T-helper 9 cell (primary cell): Measurements from ENCODE around the gene TMEM59L.
"Not testable (repeated sequence)": the region's sequence is repeated elsewhere in the genome, so short reads cannot be mapped to it uniquely, and the experiment has no call there.

Experiments used
- DNase-seq: peaks from one replicate; pipeline ENCODE4 v3.0.0-alpha.2; 2020

TMEM59L gene

DNA sequence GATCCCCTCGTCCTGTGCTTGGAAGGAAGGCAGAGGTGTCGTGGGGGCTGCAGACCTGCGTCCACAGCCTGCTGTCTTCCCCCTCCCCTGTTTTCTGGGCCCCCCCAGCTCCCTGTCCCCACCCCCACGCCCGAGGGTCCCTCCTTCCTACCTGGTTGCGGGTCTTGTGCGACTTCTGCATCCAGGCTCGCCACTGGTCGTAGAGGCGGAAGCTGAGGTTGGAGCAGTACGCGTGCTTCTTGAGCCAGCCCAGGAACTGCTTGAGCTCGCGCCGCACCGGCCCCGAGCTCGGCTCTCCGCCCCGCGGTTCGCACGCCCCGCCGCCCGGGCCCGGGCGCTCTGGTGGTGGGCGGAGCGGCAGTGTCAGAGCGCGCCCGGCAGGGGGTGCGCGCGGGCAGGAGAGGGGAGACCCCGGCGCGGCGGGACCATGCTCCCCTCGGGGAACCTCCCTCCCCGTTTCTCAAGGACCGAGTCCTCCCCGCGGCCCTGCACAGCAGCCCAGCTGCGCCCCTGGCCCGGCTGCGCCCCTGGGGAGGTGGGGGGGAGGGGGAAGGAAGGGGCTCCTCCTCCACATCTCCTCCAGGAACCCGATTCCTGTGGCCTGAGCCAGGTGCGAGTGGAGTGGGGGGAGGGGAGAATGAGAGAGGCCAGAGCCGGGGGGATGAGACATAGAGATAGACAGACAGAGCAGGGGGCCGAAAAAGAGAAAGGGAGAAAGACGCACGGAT lies 18.4 kb upstream of the TMEM59L start:
- DNase-seq: peak; percentile 73

DNA sequence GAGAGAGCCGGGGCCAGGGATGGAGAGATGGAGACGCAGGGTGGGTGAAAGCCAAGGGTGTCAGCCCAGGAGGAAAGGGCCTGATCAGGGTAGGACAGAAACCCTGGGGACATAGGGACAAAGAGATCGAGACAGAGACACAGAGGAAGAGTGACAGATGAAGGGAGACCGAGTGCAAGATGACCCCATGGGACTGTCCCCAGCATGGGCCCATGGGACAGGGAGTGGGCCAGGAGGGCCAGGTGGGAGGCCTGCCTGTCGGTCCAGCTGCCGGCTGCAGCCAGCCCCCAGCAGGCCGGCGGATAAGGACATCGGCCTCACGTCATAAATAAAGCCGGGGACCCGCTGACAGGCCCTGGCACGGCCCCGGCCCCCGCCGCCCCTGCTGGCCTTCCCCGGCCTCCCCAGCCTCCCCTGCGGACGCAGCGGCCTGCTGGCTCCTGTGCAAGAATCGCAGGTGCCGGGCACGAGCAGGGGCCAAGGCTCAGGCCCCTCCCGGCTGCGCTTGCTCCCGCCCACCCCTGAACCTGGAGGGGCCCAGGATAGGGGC lies 17.8 kb upstream of the TMEM59L start:
- DNase-seq: no peak

DNA sequence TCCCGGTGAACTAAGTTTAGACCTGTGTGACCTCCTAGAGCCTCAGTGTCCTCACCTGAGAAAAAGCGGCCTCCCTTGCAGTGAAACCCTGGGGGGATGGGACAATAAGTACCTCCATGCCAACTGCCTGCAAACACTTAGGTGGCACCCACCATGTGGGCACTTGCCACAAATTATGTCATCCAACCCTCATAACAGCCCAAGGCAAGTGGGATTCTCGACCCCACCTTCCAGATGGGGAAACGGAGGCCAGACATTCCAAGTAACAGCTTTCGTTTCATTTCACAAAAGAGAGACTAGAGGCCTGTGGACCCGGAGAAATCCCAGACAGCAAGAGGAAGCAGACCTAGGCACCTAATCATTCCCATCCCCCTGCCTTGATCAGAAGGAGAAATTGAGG lies 17.2 kb upstream of the TMEM59L start:
- DNase-seq: no peak

DNA sequence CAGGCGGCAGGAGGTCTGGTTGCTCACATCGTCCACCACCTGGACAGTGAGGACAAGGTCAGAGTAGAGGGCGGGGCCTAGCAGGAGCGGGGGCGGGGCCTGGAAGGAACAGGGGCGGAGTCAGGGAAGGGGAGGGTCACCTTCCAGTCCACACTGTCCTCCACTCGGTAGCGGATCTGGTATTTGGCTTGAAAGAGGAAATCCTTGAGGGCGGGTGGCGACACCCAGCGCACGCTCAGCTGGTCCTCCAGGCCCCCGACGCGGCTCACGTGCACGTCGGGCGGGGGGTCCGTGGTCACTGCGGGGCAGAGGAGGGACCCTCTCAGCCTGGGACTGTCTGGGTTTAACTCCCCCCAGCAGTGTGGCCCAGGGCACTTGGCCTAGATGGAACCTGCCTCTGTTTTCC lies 15.9 kb upstream of the TMEM59L start:
- DNase-seq: no peak

DNA sequence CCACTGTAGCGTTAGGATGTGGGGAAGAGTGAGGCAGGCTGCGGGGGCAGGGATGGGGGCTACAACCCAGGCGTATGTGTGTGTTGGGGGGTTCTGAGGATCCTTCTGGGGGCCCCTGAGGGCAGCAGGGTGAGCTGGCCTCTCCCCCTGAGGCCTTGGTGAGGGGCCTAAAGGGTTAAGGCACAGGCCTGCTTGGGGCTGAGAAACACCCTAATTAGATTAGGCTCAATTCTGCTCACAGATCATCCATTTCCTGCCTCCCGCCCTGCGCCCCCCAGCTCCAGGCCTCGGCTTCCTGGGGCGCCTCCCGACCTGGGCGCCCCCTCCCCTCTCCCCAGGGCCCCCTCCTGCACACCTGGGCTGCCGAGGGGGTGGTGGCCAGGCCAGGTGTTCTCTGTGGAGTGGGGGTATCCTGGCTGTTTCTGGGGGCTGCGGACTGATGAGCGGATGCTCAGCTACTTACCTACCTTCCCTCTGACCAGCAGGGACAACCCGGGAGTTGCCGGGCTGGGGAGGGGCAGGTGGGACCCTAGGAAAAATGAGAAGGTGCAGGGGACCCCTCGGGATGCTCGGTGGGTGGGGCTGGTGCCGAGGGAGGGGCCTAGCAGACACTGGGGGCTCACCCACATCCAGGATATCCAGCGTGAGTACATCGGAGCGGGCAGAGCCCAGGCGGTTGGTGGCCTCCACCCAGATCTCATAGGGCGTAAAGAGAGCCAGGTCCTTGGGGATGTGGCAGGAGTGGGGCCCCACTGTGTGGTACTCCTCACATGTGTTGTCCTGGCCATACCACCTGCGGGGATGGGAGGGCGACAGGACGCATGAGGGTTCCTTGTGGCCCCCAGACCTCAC lies 14.6 kb upstream of the TMEM59L start:
- no peak for DNase-seq

DNA sequence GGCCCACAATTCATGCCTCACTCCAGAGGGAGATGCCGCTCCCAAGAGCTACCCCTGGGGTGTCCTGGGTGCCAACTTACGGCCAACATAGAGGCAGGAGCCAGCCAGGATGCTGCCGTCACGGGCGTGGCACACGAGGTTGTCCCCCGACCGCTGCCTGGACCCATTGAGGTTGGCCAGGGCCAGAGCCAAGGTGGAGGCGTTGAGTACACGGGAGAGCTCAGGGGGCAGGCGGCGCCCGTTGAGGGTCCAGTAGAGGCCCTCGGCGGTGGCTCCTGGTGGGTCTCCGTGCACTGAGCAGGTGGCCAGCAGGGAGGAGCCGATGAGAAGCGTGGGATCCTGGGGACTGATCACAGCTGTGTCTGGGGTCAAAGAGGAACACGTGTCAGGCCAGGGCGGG lies 13.2 kb upstream of the TMEM59L start:
- no peak for DNase-seq

DNA sequence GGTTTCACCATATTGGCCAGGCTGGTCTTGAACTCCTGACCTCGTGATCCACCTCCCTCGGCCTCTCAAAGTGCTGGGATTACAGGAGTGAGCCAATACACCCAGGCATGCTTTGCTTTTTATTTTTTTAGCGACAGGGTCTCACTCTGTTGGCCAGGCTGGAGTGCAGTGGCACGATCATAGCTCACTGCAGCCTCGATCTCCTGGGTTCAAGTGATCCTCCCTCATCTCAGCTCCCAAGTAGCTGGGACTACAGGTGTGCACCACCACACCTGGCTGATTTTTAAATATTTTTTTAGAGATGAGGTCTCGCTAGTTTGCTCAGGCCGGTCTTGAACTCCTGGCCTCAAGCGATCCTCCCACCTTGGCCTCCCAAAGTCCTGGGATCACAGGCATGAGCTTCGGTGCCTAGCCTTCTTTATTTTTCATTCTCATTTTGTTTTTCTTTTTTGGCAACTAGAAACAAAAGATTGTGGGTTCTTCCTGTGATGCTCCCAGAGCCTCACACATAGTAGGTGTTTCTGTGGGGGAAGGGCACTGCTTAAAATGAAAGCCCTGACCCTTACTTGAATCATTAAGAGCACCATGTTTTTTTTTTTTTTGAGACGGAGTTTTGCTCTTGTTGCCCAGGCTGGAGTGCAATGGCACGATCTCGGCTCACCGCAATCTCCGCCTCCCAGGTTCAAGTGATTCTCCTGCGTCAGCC lies 11.8 kb upstream of the TMEM59L start:
- DNase-seq: not testable (repeated sequence)

DNA sequence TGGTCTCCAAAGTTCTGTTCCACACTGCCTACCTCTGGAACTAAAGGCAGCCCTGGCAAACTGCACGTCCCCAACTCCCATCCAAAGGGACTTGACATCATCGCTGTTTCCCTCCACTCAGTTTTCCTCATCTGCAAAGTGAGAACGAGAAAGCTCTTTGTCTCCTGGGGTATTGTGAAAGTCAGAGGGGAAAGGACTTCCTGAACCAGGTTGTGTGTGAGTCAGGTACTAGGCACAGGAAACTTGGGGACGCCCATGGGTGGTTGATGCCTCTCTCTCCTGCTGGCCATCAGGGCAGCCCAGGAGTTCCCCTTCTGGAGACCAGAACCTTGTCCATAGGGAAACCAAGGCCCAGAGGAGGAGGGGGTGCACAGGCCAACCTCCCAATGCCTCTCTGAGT lies 10.8 kb upstream of the TMEM59L start:
- DNase-seq: no peak

DNA sequence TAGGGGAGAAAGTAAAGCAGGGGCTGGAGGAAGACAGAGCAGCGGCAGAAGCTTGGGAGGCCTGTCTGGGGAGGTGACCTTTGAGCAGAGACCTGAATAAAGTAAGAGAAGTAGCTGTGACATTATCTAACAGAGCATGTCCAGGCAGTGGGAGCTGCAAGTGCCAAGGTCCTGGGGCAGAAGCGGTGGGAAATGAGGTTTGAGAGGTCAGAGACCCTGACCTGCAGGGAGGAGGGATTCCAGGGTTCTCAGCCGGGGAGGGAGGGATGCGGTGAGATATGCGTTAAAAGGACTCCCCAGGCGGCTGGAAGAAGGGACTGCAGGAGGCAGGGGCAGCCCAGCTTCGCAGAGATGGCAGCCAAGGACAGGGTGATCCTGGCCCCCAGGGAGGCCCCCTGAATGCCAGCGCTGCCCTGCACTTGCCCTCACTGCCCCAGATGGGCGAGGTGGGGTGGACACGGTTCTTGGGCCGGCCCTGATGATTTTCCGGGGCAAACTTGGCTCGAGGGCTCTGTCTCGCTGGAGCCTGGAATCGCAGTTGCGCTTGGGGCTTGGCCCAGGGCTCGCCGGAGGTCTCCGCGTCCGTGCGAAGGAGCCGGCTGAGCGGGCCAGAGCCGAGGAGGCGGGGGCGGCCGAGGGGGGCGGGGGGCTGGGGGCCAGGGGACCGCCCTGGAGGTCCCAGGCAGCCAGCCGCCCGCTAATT lies 9.3 kb upstream of the TMEM59L start:
- no peak for DNase-seq

DNA sequence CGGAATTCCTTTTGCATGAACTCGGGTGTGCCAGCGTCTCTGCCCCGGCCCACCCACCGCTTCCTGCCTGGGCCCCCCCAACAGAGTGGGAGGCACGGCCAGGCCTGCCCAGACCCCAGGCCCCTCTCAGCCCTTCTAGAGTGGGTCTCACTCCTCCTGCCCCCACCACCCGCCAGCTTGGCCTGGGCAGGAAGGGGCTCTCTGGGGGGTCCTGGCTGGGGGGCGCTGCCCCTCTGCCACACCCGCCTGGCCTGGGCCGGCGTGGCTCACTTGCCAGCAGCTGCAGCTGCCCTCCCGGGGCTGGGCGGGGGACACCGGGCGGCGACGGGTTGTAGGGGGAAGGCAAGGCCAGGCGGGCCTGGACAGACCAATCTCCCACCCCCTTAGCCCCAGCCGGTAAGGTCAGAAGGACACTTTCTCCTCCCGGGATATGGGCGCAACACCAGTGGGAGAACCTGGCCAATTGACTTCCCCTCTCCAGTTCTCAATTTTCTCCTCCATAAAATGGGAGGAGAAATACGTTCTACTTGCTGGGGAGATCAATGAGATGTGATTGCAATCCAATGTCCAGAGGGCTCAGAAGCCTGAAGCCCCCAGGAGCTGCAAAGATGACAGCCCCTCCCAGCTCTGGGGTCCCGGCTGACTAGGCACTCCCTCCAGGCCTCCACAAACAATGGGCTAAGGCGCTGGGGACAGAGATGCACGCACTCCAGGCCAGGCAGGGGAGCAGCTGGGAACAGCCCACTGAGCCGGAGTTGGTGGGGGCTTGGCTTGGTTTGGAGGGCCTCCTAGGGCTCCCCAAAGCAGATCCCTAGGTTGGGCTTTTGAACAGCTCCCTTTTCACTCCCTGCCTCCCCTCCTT lies 8.5 kb upstream of the TMEM59L start:
- no peak for DNase-seq

DNA sequence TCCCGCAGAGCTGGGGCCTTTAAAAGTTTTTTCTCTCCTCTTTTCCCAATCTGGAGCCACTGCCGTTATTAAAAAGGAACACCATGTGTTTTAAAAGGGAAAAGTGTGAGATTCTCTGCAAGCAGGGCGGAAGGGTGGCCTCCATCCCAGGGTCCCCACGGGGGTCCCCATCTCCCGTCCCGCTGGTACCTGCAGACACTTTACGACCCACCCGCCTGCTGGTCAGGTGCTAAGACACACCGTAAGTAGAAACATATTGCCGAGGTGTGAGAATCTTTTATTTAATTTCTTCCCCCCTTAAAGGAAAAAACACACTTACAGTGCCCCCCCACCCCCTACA lies 7.9 kb upstream of the TMEM59L start:
- DNase-seq: no peak

DNA sequence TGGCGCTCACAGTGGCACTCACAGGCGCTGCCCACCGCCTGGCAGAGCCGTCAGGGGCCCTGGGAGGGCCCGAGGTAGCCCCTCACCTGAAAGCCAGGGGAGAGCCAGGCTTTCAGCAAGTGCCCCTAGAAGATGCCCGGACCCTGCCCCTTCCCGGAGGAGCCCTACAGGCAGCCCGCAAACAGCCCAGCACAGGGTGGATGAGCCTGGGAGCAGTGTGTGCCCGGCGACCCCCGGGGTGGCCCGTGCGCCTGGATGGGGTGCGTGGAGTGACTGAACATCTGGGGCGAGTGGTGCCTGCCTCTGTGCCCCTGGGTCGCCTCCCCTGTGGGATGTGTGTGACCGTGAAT lies 7.5 kb upstream of the TMEM59L start:
- DNase-seq: no peak

DNA sequence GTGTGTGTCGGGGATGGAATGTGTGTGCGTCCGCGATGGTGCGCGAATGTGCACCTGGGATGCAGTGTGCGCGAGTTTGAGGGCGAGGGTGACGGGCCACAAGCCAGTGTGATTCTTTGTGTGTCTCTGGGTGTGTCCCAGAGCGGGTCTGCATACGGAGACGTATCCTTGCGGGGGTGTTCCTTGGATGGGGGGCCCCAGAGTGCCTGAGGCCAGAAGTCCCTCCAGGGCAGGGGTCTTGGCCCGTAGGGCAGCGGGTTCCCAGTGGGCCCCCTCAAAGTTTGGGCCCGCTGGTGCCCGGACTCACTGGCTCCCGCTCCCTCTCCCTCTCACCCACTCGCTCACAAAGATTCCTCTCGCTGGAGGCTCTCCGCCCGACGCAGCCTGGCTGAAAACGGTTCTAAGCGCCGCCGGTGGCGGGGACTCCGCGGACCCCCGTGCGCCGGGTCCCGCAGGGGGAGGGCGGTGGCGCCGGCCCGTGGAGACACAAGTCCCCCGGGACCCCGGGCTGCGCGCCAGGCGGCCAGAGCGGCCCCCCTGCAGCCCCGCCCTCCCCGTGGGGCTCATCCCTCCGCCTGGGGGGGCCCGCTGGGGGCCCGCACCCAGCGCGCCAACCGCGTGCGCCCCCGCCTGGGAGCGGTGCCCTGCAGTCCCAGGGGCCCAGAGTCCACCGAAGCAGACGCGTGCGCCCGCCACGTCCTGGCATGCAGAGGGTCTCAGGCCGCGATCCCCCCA lies 7.0 kb upstream of the TMEM59L start:
- no peak for DNase-seq

DNA sequence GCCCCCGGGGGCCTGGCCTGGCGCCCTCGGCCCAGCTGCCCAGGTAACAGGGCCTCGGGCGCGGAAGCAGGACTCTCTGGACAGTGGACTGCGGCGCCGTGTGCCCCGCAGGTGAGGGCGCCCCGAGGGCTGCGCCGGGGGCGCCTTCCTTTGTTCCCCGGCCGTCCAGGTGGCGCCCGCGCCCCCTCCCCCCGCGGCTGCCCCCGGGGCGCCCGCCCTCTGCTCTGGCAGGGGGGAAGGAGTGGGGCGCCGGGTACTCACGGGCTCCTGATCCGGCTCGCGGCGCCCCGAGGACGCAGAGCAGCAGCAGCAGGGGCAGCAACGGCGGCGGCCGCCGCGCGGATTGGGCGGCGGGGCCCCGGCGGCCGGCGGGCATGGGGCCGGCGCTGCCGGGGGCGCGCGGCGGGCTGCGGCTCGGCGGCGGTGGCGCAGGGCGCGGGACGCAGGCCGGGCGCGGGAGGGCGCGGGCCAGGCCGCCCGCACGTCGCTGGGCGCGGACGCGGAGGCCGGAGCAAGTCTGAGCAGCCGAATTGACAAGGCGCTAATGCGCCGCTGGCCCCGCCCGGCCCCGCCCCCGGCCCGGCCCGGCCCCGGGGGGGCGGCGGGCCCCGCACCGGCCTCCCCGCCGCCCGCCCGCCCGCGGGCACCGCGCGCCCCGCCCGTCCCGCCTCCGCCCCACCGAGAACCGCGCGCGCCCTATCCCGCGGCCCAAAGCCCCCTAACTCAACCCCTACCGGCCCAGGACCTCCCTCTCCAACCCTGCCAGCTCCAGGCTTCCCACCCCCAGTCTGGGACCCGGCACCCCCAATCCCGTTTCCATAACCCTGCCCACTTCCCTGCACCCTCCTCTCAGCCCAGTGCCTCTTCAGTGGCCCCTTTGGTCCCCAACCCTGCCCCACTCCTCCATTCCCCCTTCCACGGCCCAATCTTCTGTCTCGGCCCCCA lies 6.1 kb upstream of the TMEM59L start, which contains the start of gene CRLF1:
CRLF1 (minus strand) TSS at position 519 of the 945 bp plus-strand sequence; CDS start at position 376, 143 bp downstream.
- DNase-seq: no peak

DNA sequence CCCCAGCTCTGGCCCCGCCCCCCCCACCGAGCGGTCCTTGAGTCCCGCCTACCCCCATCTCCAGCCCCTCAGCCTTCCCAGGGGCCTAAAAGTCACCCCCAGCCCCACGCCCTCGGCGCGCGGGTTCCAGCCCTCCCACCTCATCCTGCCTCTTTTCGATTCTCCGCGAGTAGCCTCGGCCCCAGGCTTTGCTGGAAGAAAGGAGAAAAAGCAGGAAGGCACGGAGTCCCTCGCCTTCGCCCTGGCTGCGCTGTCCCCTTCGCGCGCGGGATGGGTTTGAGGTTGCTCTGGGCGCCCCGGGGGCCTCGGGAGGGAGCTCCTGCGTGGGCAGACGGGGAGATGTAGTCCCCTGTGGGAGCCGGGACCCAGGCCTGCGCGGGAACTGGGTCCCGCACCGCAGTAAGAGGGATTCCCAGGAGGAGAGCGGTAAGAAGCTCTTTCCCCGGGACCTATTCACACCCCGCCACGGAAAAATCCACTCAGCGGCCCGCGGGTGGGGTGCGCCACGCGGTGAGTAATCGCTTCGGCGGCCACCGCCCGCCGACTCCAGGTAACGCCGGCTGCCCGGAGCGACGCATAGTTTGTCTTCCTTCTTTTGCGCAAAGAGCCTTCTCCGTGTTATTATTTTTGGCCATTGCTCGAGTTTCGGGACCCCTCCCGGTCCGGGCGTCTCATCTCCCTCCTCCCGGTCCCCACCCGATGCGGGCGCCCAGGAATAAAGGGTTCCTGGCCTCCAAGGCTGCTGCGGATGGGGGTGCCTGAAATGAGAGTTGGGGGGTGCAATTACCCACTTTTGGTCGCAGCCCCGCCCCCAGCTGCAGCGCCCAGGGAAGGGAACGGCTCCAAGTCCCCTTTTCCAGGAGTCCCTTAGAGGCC lies 5.2 kb upstream of the TMEM59L start:
- DNase-seq: no peak

DNA sequence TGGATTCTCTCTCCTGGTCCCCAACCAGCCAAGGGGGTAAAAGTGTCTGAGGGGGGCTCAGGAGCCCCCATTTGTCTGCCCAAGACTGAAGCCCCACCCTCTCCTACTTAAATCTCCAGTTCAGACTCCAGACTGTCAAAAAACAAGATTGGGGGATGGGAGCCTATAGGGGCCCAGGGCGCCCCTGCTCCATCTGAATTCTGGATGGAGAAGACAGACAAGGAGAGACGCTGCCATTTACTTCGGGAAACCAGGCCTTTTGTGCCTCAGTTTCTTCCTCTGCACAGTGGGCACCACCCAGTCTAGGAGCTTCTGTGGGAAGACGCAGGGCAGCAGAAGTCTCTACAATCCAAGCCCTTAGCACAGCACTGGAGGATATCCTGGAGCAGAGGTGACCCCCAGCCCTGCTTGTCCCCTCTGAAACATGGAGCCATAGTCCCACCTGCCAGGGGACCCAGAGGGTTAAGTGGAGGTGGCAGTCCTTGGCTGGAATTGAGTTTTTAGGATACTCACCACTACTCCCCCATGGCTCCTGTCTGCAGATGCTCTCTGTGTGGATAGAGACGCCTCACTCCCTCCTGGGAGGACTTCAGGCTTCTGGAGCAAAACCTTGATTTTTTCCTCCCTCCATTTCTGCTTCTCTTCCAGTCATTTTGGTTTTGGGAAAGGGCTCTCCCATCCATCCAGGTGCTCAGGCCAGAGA lies 4.4 kb upstream of the TMEM59L start:
- no peak for DNase-seq

DNA sequence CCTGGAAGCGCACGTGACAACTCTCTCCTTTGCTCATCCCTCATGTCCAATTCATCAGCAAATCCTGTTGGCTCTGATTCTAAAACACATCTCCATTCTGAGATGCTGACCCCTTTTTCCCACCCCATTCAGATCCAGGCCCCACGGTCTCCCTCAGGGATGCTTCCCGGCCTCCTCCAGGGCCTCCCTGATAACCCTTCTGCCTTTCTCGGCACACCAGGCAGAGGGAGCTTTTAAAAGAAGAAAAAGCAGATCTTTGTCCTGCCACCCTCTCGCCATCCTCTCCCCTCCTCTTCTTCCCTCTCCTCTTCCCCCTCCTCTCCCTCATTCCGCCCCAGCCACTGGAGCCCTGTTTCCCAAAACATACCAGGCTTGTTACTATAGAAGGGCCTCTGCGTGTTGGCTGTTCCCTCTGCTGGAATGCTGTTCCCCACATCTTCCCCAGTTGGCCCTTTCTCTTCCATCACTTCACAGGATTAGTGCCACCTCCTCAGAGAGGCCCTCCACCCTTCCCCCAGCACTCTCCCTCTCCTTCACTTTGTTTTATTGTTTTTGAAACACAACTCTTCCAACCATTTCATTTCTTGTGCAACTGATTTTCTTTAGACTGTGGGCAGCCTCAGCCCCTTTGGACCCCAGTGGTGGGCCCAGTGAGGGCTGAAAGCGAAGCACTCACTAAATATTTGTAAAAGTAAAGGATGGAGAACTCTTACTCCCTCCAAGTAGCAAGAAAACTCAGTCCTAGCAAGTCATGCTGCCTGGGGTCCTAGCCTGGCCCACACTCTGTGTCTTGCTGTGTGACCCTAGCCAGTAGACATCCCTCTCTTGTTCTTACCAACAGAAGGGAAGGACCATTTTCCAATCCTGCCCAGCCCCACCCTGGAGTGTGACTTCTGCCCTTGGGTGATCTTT lies 3.6 kb upstream of the TMEM59L start:
- DNase-seq: no peak
